Keratinocyte (primary cell): ENCODE results near the gene ITGB5.

ENCODE experiments used
- EZH2 ChIP-seq: IDR thresholded peaks from one replicate; pipeline ENCODE4 v1.6.1; 2012; ENCODE audit warnings: inconsistent platforms, mild to moderate bottlenecking, low read length, moderate library complexity
- TF ChIP-seq, protein P1 (sequence below), 3 experiments: IDR thresholded peaks in 1 of 3; conservative IDR thresholded peaks in 1 of 3; optimal IDR thresholded peaks in 1 of 3; 2 replicates in 2 of 3; 3 replicates in 1 of 3; pipeline versions ENCODE3 to v1.5.1; 2011; ENCODE audit warnings: low read length in 3 of 3, mild to moderate bottlenecking in 3 of 3, moderate library complexity in 2 of 3, control low read depth in 1 of 3, inconsistent platforms in 1 of 3; ENCODE audit not compliant: insufficient read depth in 2 of 3; ENCODE audit errors: extremely low read depth in 1 of 3

DNA sequence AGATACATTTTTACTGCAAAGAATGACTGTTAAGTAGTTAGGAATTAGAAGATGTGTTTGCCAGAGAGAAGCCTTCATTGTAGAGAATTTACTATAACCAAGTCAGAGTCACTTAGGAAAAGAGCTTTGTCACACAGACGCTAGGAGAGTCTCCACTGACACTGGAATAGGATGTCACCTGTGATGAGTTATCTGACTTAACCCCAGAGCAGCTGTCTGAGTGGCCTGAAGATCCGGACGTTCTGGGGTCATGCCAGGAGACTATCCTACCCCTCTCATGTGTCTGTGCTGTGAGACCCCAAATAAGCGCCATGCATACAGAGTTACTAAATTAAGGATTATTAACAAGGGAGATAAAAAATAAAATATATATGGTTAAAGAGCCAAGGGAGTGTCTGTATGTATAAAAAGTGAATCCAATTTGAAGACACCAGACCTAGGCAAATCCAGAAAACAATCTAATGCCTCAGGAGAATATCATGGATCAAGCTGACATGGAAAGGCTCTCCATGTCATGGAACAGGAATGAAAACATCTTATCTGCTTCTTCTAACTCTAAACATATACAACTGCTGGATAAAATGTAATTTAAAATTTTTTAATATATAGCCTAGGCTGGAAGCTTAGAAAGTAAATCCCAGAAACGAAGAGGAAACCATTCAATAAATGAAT is 43.5 kb downstream of the ITGB5 start:
- TF ChIP-seq, protein P1, sequence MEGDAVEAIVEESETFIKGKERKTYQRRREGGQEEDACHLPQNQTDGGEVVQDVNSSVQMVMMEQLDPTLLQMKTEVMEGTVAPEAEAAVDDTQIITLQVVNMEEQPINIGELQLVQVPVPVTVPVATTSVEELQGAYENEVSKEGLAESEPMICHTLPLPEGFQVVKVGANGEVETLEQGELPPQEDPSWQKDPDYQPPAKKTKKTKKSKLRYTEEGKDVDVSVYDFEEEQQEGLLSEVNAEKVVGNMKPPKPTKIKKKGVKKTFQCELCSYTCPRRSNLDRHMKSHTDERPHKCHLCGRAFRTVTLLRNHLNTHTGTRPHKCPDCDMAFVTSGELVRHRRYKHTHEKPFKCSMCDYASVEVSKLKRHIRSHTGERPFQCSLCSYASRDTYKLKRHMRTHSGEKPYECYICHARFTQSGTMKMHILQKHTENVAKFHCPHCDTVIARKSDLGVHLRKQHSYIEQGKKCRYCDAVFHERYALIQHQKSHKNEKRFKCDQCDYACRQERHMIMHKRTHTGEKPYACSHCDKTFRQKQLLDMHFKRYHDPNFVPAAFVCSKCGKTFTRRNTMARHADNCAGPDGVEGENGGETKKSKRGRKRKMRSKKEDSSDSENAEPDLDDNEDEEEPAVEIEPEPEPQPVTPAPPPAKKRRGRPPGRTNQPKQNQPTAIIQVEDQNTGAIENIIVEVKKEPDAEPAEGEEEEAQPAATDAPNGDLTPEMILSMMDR (optimal IDR thresholded peaks at IDR 0.05 in 1 of 3, IDR thresholded peaks at IDR 0.05 in 1 of 3, conservative IDR thresholded peaks at IDR 0.05 in 1 of 3; ENCODE audit: extremely low read depth in 1 of 3, insufficient read depth in 2 of 3, low read length in 3 of 3): no peak
- no peak for TF ChIP-seq EZH2
